GM10847 (cell line): ENCODE measurements around the gene PRKN.

Experiments used
- POLR2A ChIP-seq: IDR thresholded peaks from 2 replicates; pipeline ENCODE4 v1.6.1; 2011; ENCODE audit not compliant: insufficient read length; ENCODE audit errors: extremely low read depth

Gene PRKN

DNA sequence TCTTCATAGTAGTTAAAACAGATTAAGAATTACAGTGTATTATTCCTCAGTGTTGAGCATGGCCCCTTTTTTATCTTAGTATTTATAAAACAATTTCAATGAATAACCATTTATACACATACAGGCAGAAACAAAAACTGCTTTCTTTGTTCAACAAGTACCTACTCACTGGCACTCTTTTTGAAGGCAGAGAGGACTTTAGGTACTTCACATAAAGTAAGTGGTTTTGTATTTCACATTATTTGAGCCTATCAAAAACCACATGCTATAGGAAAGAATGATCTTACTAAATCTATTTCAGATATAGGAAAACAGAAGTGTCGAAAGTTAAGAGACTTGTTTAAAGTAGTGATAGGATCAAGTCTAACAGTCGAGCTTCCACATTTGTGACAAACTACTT lies 73.8 kb downstream of the PRKN start:
- TF ChIP-seq POLR2A, result no peak

GRCh38 chr6:162651505-162651904 lies 76.1 kb downstream of the PRKN start:
- no peak for TF ChIP-seq POLR2A

DNA sequence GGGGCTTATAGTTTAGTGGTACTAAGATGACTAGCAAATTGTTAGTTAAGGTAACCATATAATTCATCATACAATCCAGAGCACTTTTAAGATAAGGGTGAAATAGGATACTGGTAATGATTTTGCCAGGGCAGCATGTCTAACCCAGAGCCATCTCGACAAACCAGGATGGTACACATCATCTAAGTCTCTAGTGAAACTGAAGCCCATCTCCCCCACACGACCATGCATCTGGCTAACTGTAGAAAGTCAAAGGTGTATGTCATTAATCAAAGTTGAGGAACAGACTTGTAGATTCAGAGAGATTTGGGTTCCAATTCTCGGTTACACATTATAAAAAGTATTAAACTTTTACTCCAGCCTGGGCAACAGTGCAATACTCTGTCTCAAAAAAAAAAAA lies 78.3 kb downstream of the PRKN start:
- TF ChIP-seq POLR2A, result no peak

DNA sequence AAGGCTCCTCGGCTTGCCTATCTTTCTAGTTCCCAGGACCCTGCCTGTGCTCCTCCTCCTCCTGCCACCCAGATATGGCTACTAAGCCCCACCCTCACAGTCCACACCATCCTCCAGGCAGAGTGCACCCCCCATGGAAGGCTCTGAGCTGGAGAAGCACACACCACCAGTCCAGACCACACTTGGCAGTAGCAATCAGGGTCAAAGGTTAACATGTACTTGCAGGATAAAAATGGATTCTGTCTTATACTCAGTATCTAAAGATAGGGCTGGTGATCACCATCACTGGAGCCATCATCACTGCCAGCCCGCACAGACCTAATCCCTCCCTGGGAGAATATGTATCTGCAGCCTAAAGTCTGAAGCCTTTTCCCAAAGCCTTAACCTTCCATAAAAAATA lies 83.4 kb downstream of the PRKN start:
- no peak for TF ChIP-seq POLR2A

DNA sequence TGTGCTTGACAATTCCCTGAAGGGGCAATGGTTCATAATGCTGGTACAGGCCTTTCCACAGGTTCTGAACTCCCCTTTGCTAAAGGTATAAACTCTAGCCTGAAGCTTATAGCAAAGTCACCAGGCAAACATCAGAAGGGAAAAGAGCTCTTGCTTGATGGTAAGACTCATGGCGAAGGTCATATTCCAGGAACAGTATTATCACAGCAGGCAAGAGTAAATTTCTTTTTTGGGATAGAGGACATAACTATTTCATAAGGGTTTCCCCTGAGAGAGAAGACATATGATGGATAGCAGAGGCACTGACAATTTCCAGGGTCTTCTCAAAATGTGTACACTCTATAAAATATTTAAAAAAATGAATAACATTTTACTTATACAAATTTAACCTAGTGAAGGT lies 86.8 kb downstream of the PRKN start:
- TF ChIP-seq POLR2A, result no peak

DNA sequence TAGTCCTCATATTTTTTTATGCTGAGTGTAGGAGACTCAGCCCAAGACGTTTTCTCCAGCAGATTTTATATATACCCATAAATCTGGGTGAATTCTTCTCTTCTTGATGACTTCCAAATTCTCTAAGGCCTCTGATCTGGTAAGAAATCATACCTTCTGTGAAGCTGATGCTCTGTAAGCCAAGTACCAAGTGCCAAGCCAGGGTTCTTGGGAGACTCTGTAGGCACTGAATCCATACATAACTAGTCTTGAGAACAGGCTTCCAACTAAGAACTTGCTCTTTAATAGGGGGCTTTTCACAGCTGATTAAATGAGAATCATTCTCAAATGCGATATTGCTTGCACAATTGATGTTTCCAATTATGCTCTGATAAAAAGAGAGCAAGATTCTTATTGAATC lies 87.6 kb downstream of the PRKN start:
- no peak for TF ChIP-seq POLR2A

DNA sequence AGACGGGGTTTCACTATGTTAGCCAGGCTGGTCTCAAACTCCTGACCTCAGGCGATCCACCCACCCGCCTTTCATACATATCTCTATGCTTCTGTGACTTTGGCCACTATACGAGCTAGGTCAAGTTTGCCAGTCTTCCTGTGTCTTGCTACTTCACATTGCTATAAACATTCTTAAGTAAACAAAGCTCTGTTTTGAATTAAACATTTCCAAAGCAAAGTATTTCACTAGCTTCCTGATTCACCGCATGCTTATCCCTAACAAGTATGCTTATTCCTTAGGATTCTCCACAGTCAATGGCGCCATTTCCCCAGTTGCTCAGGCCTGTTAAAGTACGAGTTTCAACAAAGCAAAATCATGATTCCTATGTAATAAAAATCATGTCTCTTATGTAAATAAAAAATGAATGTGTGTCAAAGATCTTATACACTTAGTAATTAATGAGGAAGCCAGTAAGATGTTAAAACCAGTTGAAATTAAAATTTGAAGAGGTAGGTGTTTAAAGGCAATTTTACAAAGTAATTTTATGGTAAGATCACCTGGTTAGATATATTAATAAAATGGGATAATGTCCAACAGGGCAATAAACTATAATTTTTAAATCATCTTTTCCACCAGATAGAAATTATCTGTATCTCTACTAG lies 88.5 kb downstream of the PRKN start:
- TF ChIP-seq POLR2A, result no peak

- no peak for TF ChIP-seq POLR2A
Observed at GRCh38 chr6:162637317-162637716, 90.2 kb downstream of the PRKN start.

- no peak for TF ChIP-seq POLR2A
Observed at GRCh38 chr6:162636167-162636566, 91.4 kb downstream of the PRKN start.

DNA sequence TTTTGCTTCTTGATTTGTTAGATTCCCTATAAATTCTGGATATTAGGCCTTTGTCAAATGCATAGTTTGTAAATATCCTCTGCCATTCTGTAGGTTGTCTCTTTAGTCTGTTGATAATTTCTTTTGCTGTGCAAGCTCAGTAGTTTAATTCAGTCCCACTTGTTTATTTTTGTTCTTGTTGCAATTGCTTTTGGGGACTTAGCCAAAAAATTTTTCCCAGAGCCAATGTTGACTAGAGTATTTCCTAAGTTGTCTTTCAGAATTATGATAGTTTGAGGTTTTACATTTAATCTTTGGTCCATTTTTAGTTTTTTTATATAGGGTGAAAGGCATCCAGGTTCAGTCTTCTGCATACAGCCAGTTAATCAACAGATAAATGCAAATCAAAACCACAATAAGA lies 96.0 kb downstream of the PRKN start:
- TF ChIP-seq POLR2A, result no peak

GRCh38 chr6:162630069-162630468 lies 97.5 kb downstream of the PRKN start:
- TF ChIP-seq POLR2A, result no peak

GRCh38 chr6:162627825-162628224 lies 99.7 kb downstream of the PRKN start:
- no peak for TF ChIP-seq POLR2A

- TF ChIP-seq POLR2A, result no peak
Observed at GRCh38 chr6:162627362-162627761, 100.2 kb downstream of the PRKN start.

DNA sequence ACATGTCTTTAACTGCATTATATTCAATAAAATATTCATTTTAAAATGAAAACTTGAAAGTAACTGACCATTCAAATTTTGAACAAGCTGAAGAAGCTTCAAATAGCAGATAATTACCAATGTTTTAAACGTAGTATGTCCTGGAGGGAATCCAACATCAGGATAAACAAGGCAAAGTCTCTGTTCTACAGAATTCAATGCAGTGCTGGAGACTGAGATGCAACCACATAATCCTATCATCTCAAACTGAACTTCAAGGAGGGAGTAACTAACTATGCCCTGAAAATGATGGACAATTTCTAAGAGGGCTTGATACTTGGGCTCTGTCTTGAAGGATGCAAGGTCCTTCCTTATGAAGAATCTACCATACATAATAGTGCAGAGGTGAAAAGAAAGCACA lies 100.7 kb downstream of the PRKN start:
- TF ChIP-seq POLR2A, result no peak

DNA sequence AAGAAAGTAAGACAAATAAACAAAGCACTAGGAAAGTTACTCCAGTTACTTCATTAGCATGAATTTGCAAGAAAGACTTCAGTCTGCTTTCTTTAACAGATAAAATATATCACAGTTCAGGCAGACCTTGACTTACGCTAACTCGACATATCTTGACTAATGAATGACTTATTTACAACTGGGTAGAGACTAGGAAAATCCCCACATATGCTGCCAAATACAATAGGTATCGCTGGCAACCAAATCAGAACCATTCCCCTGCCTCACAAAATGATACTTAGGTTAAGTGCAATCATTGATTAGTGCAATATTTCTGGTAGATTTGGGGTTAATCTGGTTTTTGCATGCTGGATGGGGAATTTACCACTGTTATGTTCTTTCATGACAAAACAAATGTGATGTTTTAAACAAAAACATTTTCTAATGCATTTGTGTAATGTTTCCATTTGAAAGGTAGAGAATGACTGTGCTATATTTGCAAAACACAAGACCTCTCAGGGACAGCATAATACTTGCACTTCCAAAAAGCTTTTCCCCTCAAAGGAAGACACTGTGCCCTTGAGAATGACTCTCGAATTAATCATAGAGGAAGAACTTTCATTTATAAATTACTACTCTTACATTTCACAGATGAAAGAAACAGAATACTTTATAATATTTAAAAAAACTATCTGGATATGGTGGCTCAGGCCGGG lies 101.6 kb downstream of the PRKN start:
- TF ChIP-seq POLR2A, result no peak

DNA sequence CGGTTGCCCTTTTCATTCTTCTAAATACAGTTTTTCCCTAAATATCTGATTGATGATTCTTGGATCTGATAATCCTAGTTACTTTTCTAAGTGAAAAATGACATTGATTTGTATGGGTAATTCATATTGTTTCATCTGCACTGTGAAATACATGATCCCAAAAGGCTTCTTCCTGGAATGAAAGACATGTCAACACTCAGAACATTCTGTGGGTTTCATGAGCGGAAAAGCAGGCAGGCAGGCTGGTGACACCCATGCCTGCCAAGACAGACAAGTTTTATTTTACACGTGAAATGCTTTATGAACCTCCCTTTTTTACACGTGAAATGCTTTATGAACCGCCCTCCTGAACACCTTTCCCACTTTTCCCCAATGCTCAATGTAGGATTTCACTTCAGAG lies 105.0 kb downstream of the PRKN start:
- no peak for TF ChIP-seq POLR2A

DNA sequence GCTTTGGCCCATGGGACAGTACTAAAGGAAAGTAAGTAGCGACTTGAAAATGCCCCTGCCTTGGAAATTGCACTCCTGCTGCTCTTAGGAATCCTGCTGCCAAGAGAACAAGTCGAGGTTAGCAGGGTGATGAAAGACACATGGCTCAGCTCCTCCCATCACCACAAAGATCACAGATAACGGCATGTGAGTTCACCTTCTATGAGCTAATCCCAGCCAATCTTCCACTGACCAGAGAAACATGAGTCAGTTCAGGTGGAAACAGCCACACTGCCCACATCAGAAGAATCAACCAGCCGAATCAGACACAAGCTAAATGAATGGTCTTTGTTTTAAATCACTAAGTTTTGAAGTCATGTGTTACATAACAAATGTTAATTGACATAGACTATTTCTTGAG lies 106.3 kb downstream of the PRKN start:
- TF ChIP-seq POLR2A, result no peak
